Stimulated activated CD8-positive, alpha-beta memory T cell treated with anti-CD3 and anti-CD28 coated beads, Interleukin-4, amount 100 ng/mL, for 1 hour (primary cell): ENCODE results near the gene MAGEA9.
"Not testable (repeated sequence)": the region's sequence is repeated elsewhere in the genome, so short reads cannot be mapped to it uniquely, and the experiment has no call there.

ENCODE experiments used
- DNase-seq, 2 donors: peaks; one replicate each; pipeline ENCODE4 v3.0.0-alpha.2; 2020; ENCODE audit warnings: low read depth in 2 of 2, low spot score in 1 of 2

The MAGEA9 gene

GRCh38 chrX:149781727-149782126, at the start of gene MAGEA9:
Gene MAGEA9 (plus strand): TSS chrX:149781930. CDS start chrX:149786211, 4,281 bp downstream.
- DNase-seq, result not testable (repeated sequence)

- not testable (repeated sequence) for DNase-seq
Measured at GRCh38 chrX:149742269-149742668, 39.5 kb upstream of the MAGEA9 start.

- DNase-seq, result not testable (repeated sequence)
Measured at GRCh38 chrX:149746390-149747007, 35.2 kb upstream of the MAGEA9 start.

- no peak for DNase-seq
Measured at GRCh38 chrX:149757206-149758067, 24.3 kb upstream of the MAGEA9 start.

- no peak for DNase-seq
Measured at GRCh38 chrX:149758068-149758714, 23.5 kb upstream of the MAGEA9 start.

- DNase-seq, result not testable (repeated sequence)
Measured at GRCh38 chrX:149758715-149759078, 23.0 kb upstream of the MAGEA9 start.

GRCh38 chrX:149759824-149760223, 21.9 kb upstream of the MAGEA9 start:
- no peak for DNase-seq

GRCh38 chrX:149760965-149761364, 20.8 kb upstream of the MAGEA9 start:
- DNase-seq, result no peak

GRCh38 chrX:149761858-149762674, 19.7 kb upstream of the MAGEA9 start:
- DNase-seq, result not testable (repeated sequence)

- no peak for DNase-seq
Measured at GRCh38 chrX:149762696-149763614, 18.8 kb upstream of the MAGEA9 start.

GRCh38 chrX:149770344-149770743, 11.4 kb upstream of the MAGEA9 start:
- not testable (repeated sequence) for DNase-seq

GRCh38 chrX:149773026-149773425, 8.7 kb upstream of the MAGEA9 start:
- DNase-seq, result not testable (repeated sequence)

- DNase-seq, result not testable (repeated sequence)
Measured at GRCh38 chrX:149773768-149774167, 8.0 kb upstream of the MAGEA9 start, which contains the start of gene HSFX1. Gene HSFX1 (plus strand): TSS chrX:149774068. CDS start chrX:149774682, 614 bp downstream.

GRCh38 chrX:149777999-149778398, 3.7 kb upstream of the MAGEA9 start:
- DNase-seq, result not testable (repeated sequence)

- not testable (repeated sequence) for DNase-seq
Measured at GRCh38 chrX:149795531-149795930, 13.8 kb downstream of the MAGEA9 start.

GRCh38 chrX:149799095-149799714, 17.5 kb downstream of the MAGEA9 start:
- DNase-seq, result no peak

GRCh38 chrX:149799938-149800337, 18.2 kb downstream of the MAGEA9 start:
- no peak for DNase-seq

GRCh38 chrX:149803458-149804062, 21.8 kb downstream of the MAGEA9 start:
- DNase-seq, result no peak

- no peak for DNase-seq
Measured at GRCh38 chrX:149804102-149804501, 22.4 kb downstream of the MAGEA9 start.
